A673 (cell line): ENCODE results near the gene KRT28.

Source experiments
- EZH2 ChIP-seq: fragments of 200-600 bp; sonication (generic); IDR thresholded peaks from 2 replicates; pipeline ENCODE4 v1.6.1; 2017; ENCODE audit warnings: borderline replicate concordance, low read depth, mild to moderate bottlenecking, mixed read lengths, antibody characterized with exemption, low read length; ENCODE audit not compliant: poor library complexity, severe bottlenecking
- TF ChIP-seq, protein P1 (sequence below): fragments of 300-800, 200-600 bp; sonication (generic); conservative IDR thresholded peaks from 2 replicates; pipeline ENCODE4 v1.5.1; 2017; ENCODE audit warnings: low read depth, mild to moderate bottlenecking, antibody characterized with exemption, low read length, moderate library complexity, mixed read lengths

DNA sequence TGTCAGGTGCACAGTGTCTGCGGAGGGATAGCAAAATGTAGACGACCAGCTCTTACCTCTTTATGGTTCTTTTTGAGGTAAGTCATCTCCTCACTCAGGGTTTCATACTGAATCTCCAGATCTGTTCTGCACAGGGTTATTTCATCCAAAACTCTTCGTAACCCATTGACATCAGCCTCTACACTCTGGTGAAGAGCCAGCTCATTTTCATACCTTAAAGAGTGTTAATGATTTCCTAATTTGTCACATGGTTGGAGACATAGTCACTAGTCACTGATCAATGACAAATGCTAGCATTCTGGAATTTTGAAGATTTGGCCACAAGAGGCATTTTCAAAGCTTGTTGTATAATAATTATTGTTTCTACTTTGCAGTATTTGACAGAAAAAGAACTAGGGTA is 46.0 kb downstream of the KRT28 start:
- no peak for TF ChIP-seq EZH2
- TF ChIP-seq, protein P1, sequence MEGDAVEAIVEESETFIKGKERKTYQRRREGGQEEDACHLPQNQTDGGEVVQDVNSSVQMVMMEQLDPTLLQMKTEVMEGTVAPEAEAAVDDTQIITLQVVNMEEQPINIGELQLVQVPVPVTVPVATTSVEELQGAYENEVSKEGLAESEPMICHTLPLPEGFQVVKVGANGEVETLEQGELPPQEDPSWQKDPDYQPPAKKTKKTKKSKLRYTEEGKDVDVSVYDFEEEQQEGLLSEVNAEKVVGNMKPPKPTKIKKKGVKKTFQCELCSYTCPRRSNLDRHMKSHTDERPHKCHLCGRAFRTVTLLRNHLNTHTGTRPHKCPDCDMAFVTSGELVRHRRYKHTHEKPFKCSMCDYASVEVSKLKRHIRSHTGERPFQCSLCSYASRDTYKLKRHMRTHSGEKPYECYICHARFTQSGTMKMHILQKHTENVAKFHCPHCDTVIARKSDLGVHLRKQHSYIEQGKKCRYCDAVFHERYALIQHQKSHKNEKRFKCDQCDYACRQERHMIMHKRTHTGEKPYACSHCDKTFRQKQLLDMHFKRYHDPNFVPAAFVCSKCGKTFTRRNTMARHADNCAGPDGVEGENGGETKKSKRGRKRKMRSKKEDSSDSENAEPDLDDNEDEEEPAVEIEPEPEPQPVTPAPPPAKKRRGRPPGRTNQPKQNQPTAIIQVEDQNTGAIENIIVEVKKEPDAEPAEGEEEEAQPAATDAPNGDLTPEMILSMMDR: no peak
